Measurements from ENCODE around the gene SECISBP2L.

The SECISBP2L gene

GRCh38 chr15:49032601-49033145 lies 13.6 kb downstream of the SECISBP2L start:
- Histone ChIP-seq H3K9ac (ENCODE audit: low read length) (no peak overlapping the region), H3K27me3 (ENCODE audit: control insufficient read depth in 1 of 2, insufficient read depth in 2 of 2, low read length in 2 of 2) (no peaks in the 10 kb centered on the region), H3K4me1 (ENCODE audit: insufficient read depth, low read length) (peaks cover 13% of the 10 kb centered on the region), H3K4me3 (ENCODE audit: low read depth in 1 of 2, low read length in 2 of 2) (no peak overlapping the region), H3K27ac (ENCODE audit: low read depth, low read length) (no peak overlapping the region), H3K9me3 (ENCODE audit: low read length) (no peaks in the 10 kb centered on the region), H3K36me3 (ENCODE audit: insufficient read depth, low read length) (peaks cover 18% of the 10 kb centered on the region)

DNA sequence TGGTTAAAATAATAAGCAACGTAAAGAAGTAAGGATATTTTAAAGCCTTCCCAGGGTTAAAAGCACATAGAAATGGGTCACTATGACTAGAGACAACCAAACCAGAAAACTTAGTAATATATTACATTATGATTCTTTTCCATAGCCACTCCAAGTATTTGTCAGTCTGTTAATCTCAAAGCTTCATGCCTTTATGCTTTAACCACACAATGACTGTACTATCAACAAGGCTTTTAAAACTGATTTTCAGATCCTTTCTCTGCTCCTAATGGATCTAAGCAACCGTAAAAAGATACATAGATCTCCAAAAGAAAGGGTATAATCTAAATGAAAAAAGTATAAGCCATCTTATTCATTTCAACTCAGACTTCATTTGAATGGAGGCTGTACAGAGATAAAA lies 14.4 kb downstream of the SECISBP2L start:
- Histone ChIP-seq H3K27me3 (ENCODE audit: control insufficient read depth in 1 of 2, insufficient read depth in 2 of 2, low read length in 2 of 2) (no peaks in the 10 kb centered on the region), H3K27ac (ENCODE audit: low read depth, low read length) (no peak overlapping the region), H3K4me3 (ENCODE audit: low read depth in 1 of 2, low read length in 2 of 2) (no peak overlapping the region), H3K9ac (ENCODE audit: low read length) (no peak overlapping the region), H3K9me3 (ENCODE audit: low read length) (no peaks in the 10 kb centered on the region), H3K4me1 (ENCODE audit: insufficient read depth, low read length) (peaks cover 6% of the 10 kb centered on the region), H3K36me3 (ENCODE audit: insufficient read depth, low read length) (peaks cover 20% of the 10 kb centered on the region)

DNA sequence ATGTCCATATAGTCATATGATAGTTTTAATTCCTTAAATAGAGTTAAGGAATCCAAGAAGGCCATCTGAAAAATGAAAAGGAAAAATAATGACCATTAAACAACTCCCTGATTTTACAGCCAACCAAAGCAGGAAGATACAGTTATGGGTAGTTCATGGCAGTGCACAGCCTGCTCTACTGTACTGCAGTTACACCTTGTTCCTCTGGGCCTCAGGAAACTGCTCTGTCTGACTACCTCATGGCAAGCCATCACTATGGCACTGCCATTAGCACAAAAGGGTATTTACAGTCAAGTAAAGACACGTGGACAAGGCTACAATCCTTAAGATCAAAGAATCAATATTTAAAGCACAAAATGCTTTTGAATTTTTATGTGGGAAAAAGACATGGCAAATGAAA lies 19.5 kb downstream of the SECISBP2L start:
- H3K4me1 ChIP-seq (ENCODE audit: insufficient read depth, low read length): no peaks in the 10 kb centered on the region
- H3K27me3 ChIP-seq (ENCODE audit: control insufficient read depth in 1 of 2, insufficient read depth in 2 of 2, low read length in 2 of 2): no peaks in the 10 kb centered on the region
- no peak overlapping the region for H3K4me3 ChIP-seq (ENCODE audit: low read depth in 1 of 2, low read length in 2 of 2)
- no peak overlapping the region for H3K27ac ChIP-seq (ENCODE audit: low read depth, low read length)
- no peak overlapping the region for H3K9ac ChIP-seq (ENCODE audit: low read length)
- peaks cover 17% of the 10 kb centered on the region for H3K36me3 ChIP-seq (ENCODE audit: insufficient read depth, low read length)
- no peaks in the 10 kb centered on the region for H3K9me3 ChIP-seq (ENCODE audit: low read length)

DNA sequence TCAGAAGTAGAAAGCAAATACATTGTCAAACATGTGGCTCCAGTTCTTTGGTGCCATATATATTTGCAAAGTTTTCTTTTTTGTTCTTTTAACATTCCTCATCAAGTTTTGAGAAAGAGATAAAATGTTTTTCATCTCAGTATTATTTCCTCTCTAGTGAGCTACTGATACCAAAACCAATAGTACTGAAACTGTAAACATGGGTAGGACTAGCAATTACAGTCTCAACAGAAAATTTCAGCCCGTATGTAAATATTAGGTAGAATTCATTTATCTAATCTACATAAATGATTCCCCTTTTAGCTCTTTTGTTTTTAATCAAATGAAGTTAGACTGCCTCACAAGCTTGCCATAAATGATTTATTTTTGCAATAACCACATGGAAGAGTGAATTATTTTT lies 21.4 kb downstream of the SECISBP2L start:
- no peak overlapping the region for H3K27ac ChIP-seq (ENCODE audit: low read depth, low read length)
- no peaks in the 10 kb centered on the region for H3K9me3 ChIP-seq (ENCODE audit: low read length)
- H3K27me3 ChIP-seq (ENCODE audit: control insufficient read depth in 1 of 2, insufficient read depth in 2 of 2, low read length in 2 of 2): no peaks in the 10 kb centered on the region
- H3K36me3 ChIP-seq (ENCODE audit: insufficient read depth, low read length): peaks cover 17% of the 10 kb centered on the region
- no peak overlapping the region for H3K9ac ChIP-seq (ENCODE audit: low read length)
- H3K4me3 ChIP-seq (ENCODE audit: low read depth in 1 of 2, low read length in 2 of 2): no peak overlapping the region
- H3K4me1 ChIP-seq (ENCODE audit: insufficient read depth, low read length): no peaks in the 10 kb centered on the region

DNA sequence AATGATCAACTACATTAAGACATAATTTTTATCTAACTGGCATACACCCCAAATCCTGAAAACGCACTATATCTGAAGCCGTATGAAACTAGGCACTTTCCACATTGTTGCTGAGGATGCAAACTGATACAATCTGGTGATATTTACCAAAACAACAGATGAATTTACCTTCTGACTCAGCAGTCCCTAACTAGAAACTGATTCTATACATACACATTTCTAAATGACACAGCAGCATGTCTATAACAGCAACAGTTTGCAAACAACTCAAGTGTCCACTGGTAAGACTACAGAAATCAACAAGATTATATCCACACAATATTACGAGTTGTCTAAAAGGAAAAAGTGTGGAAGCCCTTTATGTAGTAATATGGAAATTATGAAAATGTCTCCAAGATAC lies 22.9 kb downstream of the SECISBP2L start:
- no peaks in the 10 kb centered on the region for H3K4me1 ChIP-seq (ENCODE audit: insufficient read depth, low read length)
- peaks cover 17% of the 10 kb centered on the region for H3K36me3 ChIP-seq (ENCODE audit: insufficient read depth, low read length)
- H3K27ac ChIP-seq (ENCODE audit: low read depth, low read length): no peak overlapping the region
- no peaks in the 10 kb centered on the region for H3K9me3 ChIP-seq (ENCODE audit: low read length)
- no peak overlapping the region for H3K9ac ChIP-seq (ENCODE audit: low read length)
- no peaks in the 10 kb centered on the region for H3K27me3 ChIP-seq (ENCODE audit: control insufficient read depth in 1 of 2, insufficient read depth in 2 of 2, low read length in 2 of 2)
- no peak overlapping the region for H3K4me3 ChIP-seq (ENCODE audit: low read depth in 1 of 2, low read length in 2 of 2)

- H3K27me3 ChIP-seq (ENCODE audit: control insufficient read depth in 1 of 2, insufficient read depth in 2 of 2, low read length in 2 of 2): no peaks in the 10 kb centered on the region
- no peak overlapping the region for H3K4me3 ChIP-seq (ENCODE audit: low read depth in 1 of 2, low read length in 2 of 2)
- no peak overlapping the region for H3K27ac ChIP-seq (ENCODE audit: low read depth, low read length)
- H3K9me3 ChIP-seq (ENCODE audit: low read length): no peaks in the 10 kb centered on the region
- H3K9ac ChIP-seq (ENCODE audit: low read length): no peak overlapping the region
- no peaks in the 10 kb centered on the region for H3K4me1 ChIP-seq (ENCODE audit: insufficient read depth, low read length)
- H3K36me3 ChIP-seq (ENCODE audit: insufficient read depth, low read length): peaks cover 31% of the 10 kb centered on the region
These were observed 30.4 kb downstream of the SECISBP2L start for GRCh38 chr15:49015896-49016295.

GRCh38 chr15:48999314-48999713 lies 46.9 kb downstream of the SECISBP2L start:
- Histone ChIP-seq H3K27me3 (ENCODE audit: control insufficient read depth in 1 of 2, insufficient read depth in 2 of 2, low read length in 2 of 2) (no peaks in the 10 kb centered on the region), H3K4me1 (ENCODE audit: insufficient read depth, low read length) (no peaks in the 10 kb centered on the region), H3K9ac (ENCODE audit: low read length) (no peak overlapping the region), H3K36me3 (ENCODE audit: insufficient read depth, low read length) (peaks cover 38% of the 10 kb centered on the region), H3K4me3 (ENCODE audit: low read depth in 1 of 2, low read length in 2 of 2) (no peak overlapping the region), H3K9me3 (ENCODE audit: low read length) (no peaks in the 10 kb centered on the region), H3K27ac (ENCODE audit: low read depth, low read length) (no peak overlapping the region)

DNA sequence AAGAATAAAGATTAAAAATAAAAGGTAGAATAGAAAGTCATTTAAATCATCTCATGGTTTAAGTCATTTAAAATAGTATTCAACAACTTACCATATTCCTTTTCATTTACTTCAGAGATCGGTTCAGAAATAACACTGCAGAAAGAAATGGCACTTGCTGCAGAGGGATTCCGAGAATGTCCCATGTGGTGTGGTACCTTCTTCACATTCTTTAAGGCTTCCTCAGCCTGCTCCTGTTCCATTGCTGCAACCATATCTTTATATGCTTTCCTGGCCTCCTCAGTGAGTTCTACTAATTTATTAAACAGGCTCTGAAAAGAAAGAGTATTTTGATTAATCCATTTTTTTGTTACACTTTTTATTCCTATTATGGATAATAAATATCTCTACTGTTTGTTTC lies 50.0 kb downstream of the SECISBP2L start:
- no peak overlapping the region for H3K27ac ChIP-seq (ENCODE audit: low read depth, low read length)
- no peak overlapping the region for H3K9ac ChIP-seq (ENCODE audit: low read length)
- no peak overlapping the region for H3K4me3 ChIP-seq (ENCODE audit: low read depth in 1 of 2, low read length in 2 of 2)
- no peaks in the 10 kb centered on the region for H3K27me3 ChIP-seq (ENCODE audit: control insufficient read depth in 1 of 2, insufficient read depth in 2 of 2, low read length in 2 of 2)
- peaks cover 52% of the 10 kb centered on the region for H3K36me3 ChIP-seq (ENCODE audit: insufficient read depth, low read length)
- no peaks in the 10 kb centered on the region for H3K4me1 ChIP-seq (ENCODE audit: insufficient read depth, low read length)
- no peaks in the 10 kb centered on the region for H3K9me3 ChIP-seq (ENCODE audit: low read length)

GRCh38 chr15:48993380-48993779 lies 52.9 kb downstream of the SECISBP2L start:
- H3K27me3 ChIP-seq (ENCODE audit: control insufficient read depth in 1 of 2, insufficient read depth in 2 of 2, low read length in 2 of 2): no peaks in the 10 kb centered on the region
- no peaks in the 10 kb centered on the region for H3K9me3 ChIP-seq (ENCODE audit: low read length)
- no peak overlapping the region for H3K4me3 ChIP-seq (ENCODE audit: low read depth in 1 of 2, low read length in 2 of 2)
- peaks cover 36% of the 10 kb centered on the region for H3K36me3 ChIP-seq (ENCODE audit: insufficient read depth, low read length)
- H3K4me1 ChIP-seq (ENCODE audit: insufficient read depth, low read length): no peaks in the 10 kb centered on the region
- no peak overlapping the region for H3K27ac ChIP-seq (ENCODE audit: low read depth, low read length)
- no peak overlapping the region for H3K9ac ChIP-seq (ENCODE audit: low read length)

DNA sequence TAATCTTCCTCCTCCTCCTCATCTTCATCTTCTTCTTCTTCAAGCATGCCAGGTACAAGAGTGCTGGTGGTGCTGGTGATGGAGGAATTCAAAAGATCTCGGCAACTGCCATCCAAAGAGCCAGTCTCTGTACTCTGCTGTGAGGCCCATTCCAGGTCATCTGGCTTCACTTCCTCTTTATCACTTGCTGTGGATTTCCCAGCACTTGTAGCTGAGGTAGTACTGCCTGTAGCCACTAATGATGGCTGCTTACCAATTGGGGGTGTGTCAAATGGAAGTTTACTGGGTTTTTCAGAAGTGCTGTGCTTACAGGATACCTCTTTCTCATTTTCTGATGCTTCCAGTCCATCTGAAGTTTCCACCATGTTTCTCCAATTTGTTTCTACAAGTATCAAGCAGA lies 53.7 kb downstream of the SECISBP2L start:
- Histone ChIP-seq H3K4me1 (ENCODE audit: insufficient read depth, low read length) (no peaks in the 10 kb centered on the region), H3K27ac (ENCODE audit: low read depth, low read length) (no peak overlapping the region)

DNA sequence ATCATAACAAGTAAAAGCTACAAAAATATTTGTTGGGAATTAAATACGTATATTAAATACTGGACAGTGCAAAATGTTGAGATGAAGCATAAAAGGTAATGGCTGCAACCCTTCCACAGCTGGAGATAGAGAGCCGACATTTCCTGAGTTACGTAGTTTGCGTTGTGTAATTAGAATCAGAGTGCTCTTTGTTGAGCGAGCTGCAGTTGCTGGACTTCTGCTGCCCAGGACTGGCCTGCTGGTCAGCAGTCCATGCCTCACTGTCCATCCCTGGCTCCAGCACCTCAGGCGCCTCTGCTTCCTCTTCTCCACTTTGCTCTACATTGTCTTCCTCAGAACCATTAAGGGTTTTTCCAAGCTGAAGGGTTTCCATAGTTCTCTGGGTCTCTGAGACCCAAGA lies 54.1 kb downstream of the SECISBP2L start:
- Histone ChIP-seq H3K27me3 (ENCODE audit: control insufficient read depth in 1 of 2, insufficient read depth in 2 of 2, low read length in 2 of 2) (no peaks in the 10 kb centered on the region), H3K9ac (ENCODE audit: low read length) (no peak overlapping the region), H3K9me3 (ENCODE audit: low read length) (no peaks in the 10 kb centered on the region), H3K27ac (ENCODE audit: low read depth, low read length) (no peak overlapping the region), H3K4me1 (ENCODE audit: insufficient read depth, low read length) (no peaks in the 10 kb centered on the region), H3K36me3 (ENCODE audit: insufficient read depth, low read length) (peaks cover 24% of the 10 kb centered on the region), H3K4me3 (ENCODE audit: low read depth in 1 of 2, low read length in 2 of 2) (no peak overlapping the region)

More for the DNA sequence above, 53.7 kb downstream of the SECISBP2L start:
- Histone ChIP-seq H3K9me3 (ENCODE audit: low read length) (no peaks in the 10 kb centered on the region), H3K9ac (ENCODE audit: low read length) (no peak overlapping the region), H3K36me3 (ENCODE audit: insufficient read depth, low read length) (peaks cover 28% of the 10 kb centered on the region), H3K4me3 (ENCODE audit: low read depth in 1 of 2, low read length in 2 of 2) (no peak overlapping the region), H3K27me3 (ENCODE audit: control insufficient read depth in 1 of 2, insufficient read depth in 2 of 2, low read length in 2 of 2) (no peaks in the 10 kb centered on the region)

- Histone ChIP-seq H3K27ac (ENCODE audit: low read depth, low read length) (no peak overlapping the region), H3K4me1 (ENCODE audit: insufficient read depth, low read length) (peaks cover 8% of the 10 kb centered on the region), H3K27me3 (ENCODE audit: control insufficient read depth in 1 of 2, insufficient read depth in 2 of 2, low read length in 2 of 2) (no peaks in the 10 kb centered on the region), H3K36me3 (ENCODE audit: insufficient read depth, low read length) (peaks cover 18% of the 10 kb centered on the region), H3K9ac (ENCODE audit: low read length) (no peak overlapping the region), H3K9me3 (ENCODE audit: low read length) (no peaks in the 10 kb centered on the region), H3K4me3 (ENCODE audit: low read depth in 1 of 2, low read length in 2 of 2) (no peak overlapping the region)
These were observed 57.1 kb downstream of the SECISBP2L start for GRCh38 chr15:48989170-48989569.

All from muscle layer of colon (tissue), 2 donors.